Fibroblast of lung (primary cell): ENCODE data around the gene KRT222.

Experiments used
- EZH2 ChIP-seq: IDR thresholded peaks from 2 replicates; pipeline ENCODE4 v1.5.1; 2012; ENCODE audit warnings: low read length, control low read depth, mild to moderate bottlenecking; ENCODE audit errors: missing control alignments
- TF ChIP-seq, protein P1 (sequence below), 2 donors: IDR thresholded peaks in 1 of 2; conservative IDR thresholded peaks in 1 of 2; 1 replicate in 1 of 2; 2 replicates in 1 of 2; pipeline ENCODE4 v1.5.1; 2011 to 2012; ENCODE audit warnings: low read length in 2 of 2, control low read depth in 1 of 2, inconsistent platforms in 1 of 2, low read depth in 1 of 2, mild to moderate bottlenecking in 1 of 2

DNA sequence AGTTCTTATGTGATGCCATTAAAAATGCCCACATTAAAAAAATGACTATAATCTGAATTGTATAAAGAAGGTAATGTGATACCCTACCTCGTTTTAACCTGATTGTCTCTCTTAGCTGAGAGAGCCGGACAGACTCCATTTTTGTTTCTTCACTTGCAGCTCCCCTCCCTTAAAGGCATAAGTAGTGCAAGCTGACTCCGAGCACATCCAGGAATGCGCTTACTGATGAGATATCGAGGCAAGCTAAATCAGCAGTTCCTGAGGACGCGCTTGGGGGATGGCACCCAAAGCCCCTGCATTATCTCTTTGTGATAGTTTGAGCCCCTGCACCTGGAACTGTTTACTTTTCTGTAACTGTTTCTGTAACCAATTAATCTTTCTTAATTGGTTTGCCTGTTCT, 32.3 kb upstream of the KRT222 start:
- TF ChIP-seq, protein P1, sequence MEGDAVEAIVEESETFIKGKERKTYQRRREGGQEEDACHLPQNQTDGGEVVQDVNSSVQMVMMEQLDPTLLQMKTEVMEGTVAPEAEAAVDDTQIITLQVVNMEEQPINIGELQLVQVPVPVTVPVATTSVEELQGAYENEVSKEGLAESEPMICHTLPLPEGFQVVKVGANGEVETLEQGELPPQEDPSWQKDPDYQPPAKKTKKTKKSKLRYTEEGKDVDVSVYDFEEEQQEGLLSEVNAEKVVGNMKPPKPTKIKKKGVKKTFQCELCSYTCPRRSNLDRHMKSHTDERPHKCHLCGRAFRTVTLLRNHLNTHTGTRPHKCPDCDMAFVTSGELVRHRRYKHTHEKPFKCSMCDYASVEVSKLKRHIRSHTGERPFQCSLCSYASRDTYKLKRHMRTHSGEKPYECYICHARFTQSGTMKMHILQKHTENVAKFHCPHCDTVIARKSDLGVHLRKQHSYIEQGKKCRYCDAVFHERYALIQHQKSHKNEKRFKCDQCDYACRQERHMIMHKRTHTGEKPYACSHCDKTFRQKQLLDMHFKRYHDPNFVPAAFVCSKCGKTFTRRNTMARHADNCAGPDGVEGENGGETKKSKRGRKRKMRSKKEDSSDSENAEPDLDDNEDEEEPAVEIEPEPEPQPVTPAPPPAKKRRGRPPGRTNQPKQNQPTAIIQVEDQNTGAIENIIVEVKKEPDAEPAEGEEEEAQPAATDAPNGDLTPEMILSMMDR (conservative IDR thresholded peaks at IDR 0.05 in 1 of 2, IDR thresholded peaks at IDR 0.05 in 1 of 2; ENCODE audit: low read depth in 1 of 2, low read length in 2 of 2): no peak
- TF ChIP-seq EZH2: no peak
